Fibroblast of lung (primary cell): Measurements from ENCODE around the gene RAI1. TPM values are rescaled to one million over a fixed set of nuclear protein-coding genes. Genes with fewer than 3 reads are reported as not detected.

Source experiments
- DNase-seq, 2 donors: peaks; one replicate each; pipeline versions ENCODE4 v3.0.0 to v3.0.0-alpha.2; 2010; ENCODE audit warnings: low read depth in 2 of 2
- H2AFZ ChIP-seq: 2 replicates; pipeline ENCODE4 v1.5.1; 2012; ENCODE audit warnings: low read length, control low read depth, inconsistent platforms
- H3K27ac ChIP-seq: 2 replicates; pipeline ENCODE4 v1.5.1; 2011; ENCODE audit warnings: low read length, control low read depth; ENCODE audit not compliant: insufficient read depth
- H3K27me3 ChIP-seq: 2 replicates; pipeline ENCODE4 v1.5.1; 2011; ENCODE audit warnings: mild to moderate bottlenecking, low read length; ENCODE audit not compliant: control insufficient read depth, insufficient read depth
- H3K36me3 ChIP-seq: 2 replicates; pipeline ENCODE4 v1.5.1; 2011; ENCODE audit warnings: low read length; ENCODE audit not compliant: control insufficient read depth, insufficient read depth
- H3K4me1 ChIP-seq: 2 replicates; pipeline ENCODE4 v1.5.1; 2011; ENCODE audit warnings: low read length; ENCODE audit not compliant: control insufficient read depth, insufficient read depth; ENCODE audit errors: extremely low read depth
- H3K4me2 ChIP-seq: 2 replicates; pipeline ENCODE4 v1.5.1; 2011; ENCODE audit warnings: low read length, control low read depth; ENCODE audit not compliant: insufficient read depth; ENCODE audit errors: extremely low read depth
- H3K4me3 ChIP-seq, 4 experiments: fragments of 200-600 bp in 1 of 4; sonication (generic) in 1 of 4; replicated peaks in 1 of 4; 2 replicates each; pipeline ENCODE4 v1.5.1; 2011 to 2016; ENCODE audit warnings: low read length in 4 of 4, low read depth in 3 of 4, mild to moderate bottlenecking in 3 of 4, control low read depth in 2 of 4, inconsistent platforms in 1 of 4, mixed read lengths in 1 of 4; ENCODE audit not compliant: insufficient read depth in 1 of 4; ENCODE audit errors: control extremely low read depth in 1 of 4
- H3K79me2 ChIP-seq: 2 replicates; pipeline ENCODE4 v1.5.1; 2012; ENCODE audit warnings: mild to moderate bottlenecking, low read length, inconsistent platforms; ENCODE audit not compliant: control insufficient read depth, insufficient read depth
- H3K9ac ChIP-seq: 2 replicates; pipeline ENCODE4 v1.5.1; 2011; ENCODE audit warnings: mild to moderate bottlenecking, low read length, control low read depth; ENCODE audit not compliant: insufficient read depth
- H3K9me3 ChIP-seq: 2 replicates; pipeline ENCODE4 v1.5.1; 2012; ENCODE audit warnings: low read depth, low read length; ENCODE audit not compliant: control insufficient read depth, insufficient read depth
- H4K20me1 ChIP-seq: 2 replicates; pipeline ENCODE4 v1.5.1; 2011; ENCODE audit warnings: low read length; ENCODE audit not compliant: control insufficient read depth, insufficient read depth; ENCODE audit errors: extremely low read depth
- EZH2 ChIP-seq: IDR thresholded peaks from 2 replicates; pipeline ENCODE4 v1.5.1; 2012; ENCODE audit warnings: low read length, control low read depth, mild to moderate bottlenecking; ENCODE audit errors: missing control alignments
- polyA plus RNA-seq, 2 donors: library from polyadenylated mRNA; depleted of rRNA in 1 of 2; stranded (reverse) in 1 of 2; unstranded in 1 of 2; fragments of >200 nt; gene quantifications; 2 replicates each; pipeline ENCODE4 v1.2.1, GENCODE V29; 2011 to 2012; ENCODE audit warnings: missing spikeins in 1 of 2
- total RNA-seq: library from RNA; depleted of rRNA; stranded (reverse); fragments of >200 nt; gene quantifications from 2 replicates; pipeline ENCODE4 v1.2.1, GENCODE V29; 2014
- TF ChIP-seq, protein P1 (sequence below), 2 donors: IDR thresholded peaks in 1 of 2; conservative IDR thresholded peaks in 1 of 2; 1 replicate in 1 of 2; 2 replicates in 1 of 2; pipeline ENCODE4 v1.5.1; 2011 to 2012; ENCODE audit warnings: low read length in 2 of 2, control low read depth in 1 of 2, inconsistent platforms in 1 of 2, low read depth in 1 of 2, mild to moderate bottlenecking in 1 of 2

Gene RAI1
- total and polyA plus RNA-seq, 2 donors (not counting 1 experiment from before 2014, with no cell fraction given), result 2.1 to 6.6 TPM

DNA sequence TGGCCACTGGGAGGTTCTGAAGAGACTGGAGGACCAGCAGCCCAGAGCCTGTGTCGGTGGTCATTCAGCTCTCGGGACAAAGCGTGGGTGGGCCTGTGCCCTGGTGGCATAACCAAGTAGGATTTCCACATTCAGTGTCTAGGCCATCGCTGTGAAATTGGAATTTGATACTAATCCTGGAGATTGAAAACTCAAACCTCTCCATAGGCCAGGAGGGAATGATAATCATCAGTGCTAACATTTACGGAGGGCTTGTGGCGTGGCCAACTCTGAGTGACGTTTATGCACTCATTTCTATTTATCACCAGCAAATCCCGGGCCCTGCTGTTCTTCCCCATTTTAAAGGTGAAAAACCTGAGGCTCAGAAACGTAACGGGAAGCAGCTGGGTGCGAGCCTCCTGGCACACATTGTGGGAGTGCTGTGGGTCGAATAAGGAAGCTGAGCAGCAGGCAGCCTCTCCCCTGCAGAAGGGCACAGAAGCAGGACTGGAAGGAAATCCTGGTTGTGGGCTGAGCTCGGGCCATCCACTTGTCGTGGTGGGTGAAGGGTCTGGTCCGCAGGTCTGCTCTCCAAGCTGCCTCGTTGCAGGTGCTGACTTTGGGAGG is 33.1 kb downstream of the RAI1 start:
- peak overlapping the region; percentile 16 for H3K9ac ChIP-seq
- no peak overlapping the region for H3K4me2 ChIP-seq
- H3K4me1 ChIP-seq, result peaks cover 45% of the 10 kb centered on the region
- H3K9me3 ChIP-seq, result no peaks in the 10 kb centered on the region
- peaks cover 59% of the 10 kb centered on the region for H3K79me2 ChIP-seq
- no peak for DNase-seq
- TF ChIP-seq, protein P1, sequence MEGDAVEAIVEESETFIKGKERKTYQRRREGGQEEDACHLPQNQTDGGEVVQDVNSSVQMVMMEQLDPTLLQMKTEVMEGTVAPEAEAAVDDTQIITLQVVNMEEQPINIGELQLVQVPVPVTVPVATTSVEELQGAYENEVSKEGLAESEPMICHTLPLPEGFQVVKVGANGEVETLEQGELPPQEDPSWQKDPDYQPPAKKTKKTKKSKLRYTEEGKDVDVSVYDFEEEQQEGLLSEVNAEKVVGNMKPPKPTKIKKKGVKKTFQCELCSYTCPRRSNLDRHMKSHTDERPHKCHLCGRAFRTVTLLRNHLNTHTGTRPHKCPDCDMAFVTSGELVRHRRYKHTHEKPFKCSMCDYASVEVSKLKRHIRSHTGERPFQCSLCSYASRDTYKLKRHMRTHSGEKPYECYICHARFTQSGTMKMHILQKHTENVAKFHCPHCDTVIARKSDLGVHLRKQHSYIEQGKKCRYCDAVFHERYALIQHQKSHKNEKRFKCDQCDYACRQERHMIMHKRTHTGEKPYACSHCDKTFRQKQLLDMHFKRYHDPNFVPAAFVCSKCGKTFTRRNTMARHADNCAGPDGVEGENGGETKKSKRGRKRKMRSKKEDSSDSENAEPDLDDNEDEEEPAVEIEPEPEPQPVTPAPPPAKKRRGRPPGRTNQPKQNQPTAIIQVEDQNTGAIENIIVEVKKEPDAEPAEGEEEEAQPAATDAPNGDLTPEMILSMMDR (conservative IDR thresholded peaks at IDR 0.05 in 1 of 2, IDR thresholded peaks at IDR 0.05 in 1 of 2; ENCODE audit: low read depth in 1 of 2, low read length in 2 of 2), result no peak
- no peak for TF ChIP-seq EZH2
- H3K27me3 ChIP-seq, result no peaks in the 10 kb centered on the region
- no peak overlapping the region for H3K4me3 ChIP-seq
- H4K20me1 ChIP-seq, result peaks cover 1% of the 10 kb centered on the region
- no peak overlapping the region for H2AFZ ChIP-seq
- no peaks in the 10 kb centered on the region for H3K36me3 ChIP-seq
- peak overlapping the region; percentile 20 for H3K27ac ChIP-seq

DNA sequence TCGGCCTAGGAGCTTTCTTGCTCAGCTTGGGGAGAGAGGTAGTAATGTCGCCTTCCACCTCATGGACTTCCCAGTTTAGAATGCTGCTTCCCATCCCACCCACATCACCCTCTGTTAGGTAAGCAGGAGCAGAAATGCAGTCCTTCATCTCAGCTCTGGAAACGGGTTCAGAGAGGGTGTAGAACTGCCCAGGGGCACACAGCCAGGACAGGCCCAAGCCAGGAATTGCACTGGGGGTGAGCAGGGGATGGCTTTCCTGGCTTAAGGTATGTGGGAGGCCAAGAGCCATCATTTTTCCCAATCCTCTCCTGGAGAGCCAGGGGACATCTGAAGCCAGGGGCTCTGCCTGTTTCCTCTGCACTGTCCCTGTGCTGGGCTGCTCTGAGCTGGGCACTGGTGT is 33.6 kb downstream of the RAI1 start:
- Histone ChIP-seq H3K36me3 (no peaks in the 10 kb centered on the region), H3K4me1 (peaks cover 45% of the 10 kb centered on the region), H4K20me1 (peaks cover 1% of the 10 kb centered on the region), H3K79me2 (peaks cover 57% of the 10 kb centered on the region), H3K4me2 (no peak overlapping the region), H3K27ac (no peak overlapping the region), H3K4me3 (no peak overlapping the region), H3K27me3 (no peaks in the 10 kb centered on the region), H2AFZ (no peak overlapping the region), H3K9ac (no peak overlapping the region), H3K9me3 (no peaks in the 10 kb centered on the region)
- TF ChIP-seq, protein P1 (conservative IDR thresholded peaks at IDR 0.05 in 1 of 2, IDR thresholded peaks at IDR 0.05 in 1 of 2; ENCODE audit: low read depth in 1 of 2, low read length in 2 of 2), result no peak
- TF ChIP-seq EZH2, result no peak
- DNase-seq, result no peak

DNA sequence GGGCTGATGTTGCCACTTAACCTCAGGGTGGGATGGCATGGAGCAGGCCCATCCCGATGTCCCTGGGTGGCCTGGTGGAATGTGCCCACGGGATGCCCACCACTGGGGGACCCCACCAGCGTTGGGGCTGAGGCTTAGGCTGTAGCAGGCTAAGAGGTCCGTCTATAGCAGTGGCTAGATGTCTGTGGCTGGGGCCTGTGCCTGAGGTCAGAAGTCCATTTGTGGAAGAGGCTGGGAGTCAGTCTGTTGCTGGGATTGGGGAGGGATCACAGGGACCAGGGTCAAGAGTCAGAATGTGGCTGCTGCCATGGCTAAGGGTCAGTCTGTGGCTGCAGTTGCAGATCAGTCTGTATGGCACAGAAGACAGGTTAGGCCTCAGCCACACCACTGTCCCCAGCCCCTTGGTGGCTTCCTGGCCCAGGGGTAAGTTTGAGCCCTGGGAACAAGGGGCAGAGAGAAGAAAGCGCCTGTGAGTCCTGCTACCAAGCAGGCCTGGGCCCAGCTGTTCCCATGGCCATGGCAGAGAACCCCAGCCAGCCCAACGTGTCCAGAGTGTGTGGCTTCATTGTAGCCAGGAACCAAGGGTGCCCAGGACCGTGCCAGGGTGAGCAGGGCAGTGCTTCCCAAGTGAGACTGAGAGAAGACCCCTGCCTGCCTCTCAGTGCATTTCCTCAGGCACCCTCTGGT is 35.7 kb downstream of the RAI1 start:
- no peak overlapping the region for H3K4me3 ChIP-seq
- no peaks in the 10 kb centered on the region for H3K27me3 ChIP-seq
- peaks cover 1% of the 10 kb centered on the region for H4K20me1 ChIP-seq
- no peak overlapping the region for H3K9ac ChIP-seq
- TF ChIP-seq, protein P1 (conservative IDR thresholded peaks at IDR 0.05 in 1 of 2, IDR thresholded peaks at IDR 0.05 in 1 of 2; ENCODE audit: low read depth in 1 of 2, low read length in 2 of 2), result no peak
- no peak for TF ChIP-seq EZH2
- H3K4me2 ChIP-seq, result no peak overlapping the region
- no peak for DNase-seq
- H3K36me3 ChIP-seq, result no peaks in the 10 kb centered on the region
- H2AFZ ChIP-seq, result no peak overlapping the region
- H3K27ac ChIP-seq, result no peak overlapping the region
- peaks cover 41% of the 10 kb centered on the region for H3K79me2 ChIP-seq
- peaks cover 27% of the 10 kb centered on the region for H3K4me1 ChIP-seq
- H3K9me3 ChIP-seq, result no peaks in the 10 kb centered on the region
